Activated B cell treated with CpG ODN at 0.5 μM for 24 hours (primary cell): Measurements from ENCODE around the gene CPAMD8. TPM values are rescaled to one million over a fixed set of nuclear protein-coding genes. Genes with fewer than 3 reads are reported as not detected.

Experiments used
- ATAC-seq: fragments of 200-7000 bp; cut with Tn5 transposase; one replicate; pipeline ENCODE4 v1.10.0; 2021; ENCODE audit warnings: low read depth, mild to moderate bottlenecking, moderate library complexity
- CTCF ChIA-PET: fragments of 350-600 bp; sonication (Branson Sonifier 250); formaldehyde crosslinking; loops from one replicate; lab custom pipeline; 2021; ENCODE audit warnings: antibody characterized with exemption; lab: Charles Lee
- POLR2A ChIA-PET: fragments of 350-600 bp; sonication (Branson Sonifier 250); formaldehyde crosslinking; loops from one replicate; lab custom pipeline; 2021; ENCODE audit warnings: antibody characterized with exemption; lab: Charles Lee
- DNase-seq: peaks from one replicate; pipeline ENCODE4 v3.0.0; 2022
- H3K27ac Mint-ChIP-seq: one replicate; pipeline ENCODE4 v1.8.0; 2020; ENCODE audit warnings: mixed read lengths
- H3K27me3 Mint-ChIP-seq: one replicate; pipeline ENCODE4 v1.8.0; 2021; ENCODE audit warnings: mixed read lengths
- H3K36me3 Mint-ChIP-seq: one replicate; pipeline ENCODE4 v1.8.0; 2021; ENCODE audit warnings: low read depth, mixed read lengths
- H3K4me1 Mint-ChIP-seq: one replicate; pipeline ENCODE4 v1.8.0; 2021; ENCODE audit warnings: mixed read lengths
- H3K4me3 Mint-ChIP-seq: one replicate; pipeline ENCODE4 v1.8.0; 2020; ENCODE audit warnings: mild to moderate bottlenecking, mixed read lengths
- H3K9me3 Mint-ChIP-seq: one replicate; pipeline ENCODE4 v1.8.0; 2020; ENCODE audit warnings: mixed read lengths
- CTCF ChIP-seq: fragments of 200-600 bp; IDR thresholded peaks from one replicate; pipeline ENCODE4 v1.8.0; 2022; ENCODE audit warnings: antibody characterized with exemption, mild to moderate bottlenecking
- intact Hi-C: fragments of 100-400 bp; cut with micrococcal nuclease; formaldehyde crosslinking; loops from one replicate; pipeline ENCODE4 v1.15.1; 2024
- total RNA-seq: library from RNA; stranded (reverse); gene quantifications from 2 replicates; pipeline ENCODE4 v1.2.3, GENCODE V29; 2022

The CPAMD8 gene
- total RNA-seq, 1 donor from 2014 or later, result 1.8 TPM

DNA sequence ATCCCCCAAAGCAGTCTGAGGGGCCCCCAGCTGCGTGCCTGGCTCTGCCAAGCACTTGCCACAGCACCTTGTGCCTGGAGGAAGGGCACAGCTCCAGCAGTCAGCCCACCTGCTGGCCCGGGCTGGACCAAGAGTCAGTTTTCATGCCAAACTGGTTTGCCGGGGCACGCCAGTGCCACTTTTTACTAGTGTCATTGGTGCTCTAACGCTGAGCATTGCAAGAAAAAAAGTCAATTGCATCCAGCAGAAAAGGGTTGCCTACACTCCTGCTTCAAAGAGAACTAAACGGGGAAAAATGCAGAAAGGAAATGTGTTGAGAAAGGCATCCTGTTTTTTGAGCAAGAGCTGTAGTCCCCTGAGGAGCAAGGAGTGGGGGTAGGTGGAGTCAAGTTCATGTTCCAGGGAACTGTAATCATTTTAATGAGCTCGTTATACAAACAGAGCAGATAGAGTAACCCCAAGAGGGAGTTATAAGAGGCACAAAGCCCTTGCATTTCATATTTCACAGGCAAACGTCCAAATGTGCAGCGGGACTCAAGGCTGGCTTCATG is 69.4 kb downstream of the CPAMD8 start:
- H3K36me3 Mint-ChIP-seq, result no peaks in the 10 kb centered on the region
- H3K27me3 Mint-ChIP-seq, result peaks cover 28% of the 10 kb centered on the region
- H3K9me3 Mint-ChIP-seq, result peaks cover 10% of the 10 kb centered on the region
- CTCF ChIA-PET, result no interaction called here
- TF ChIP-seq CTCF, result no peak
- no peak for DNase-seq
- intact Hi-C loops, result no loop called here
- POLR2A ChIA-PET, result interaction anchor here (0.8 kb wide), 1 partner anchor 18 kb away, joined by 3 read pairs; no protein-coding TSS in a partner anchor
- H3K27ac Mint-ChIP-seq, result no peak overlapping the region
- ATAC-seq, result no peak
- peaks cover 13% of the 10 kb centered on the region for H3K4me1 Mint-ChIP-seq
- no peak overlapping the region for H3K4me3 Mint-ChIP-seq

GRCh38 chr19:16955161-16955560 is 71.4 kb downstream of the CPAMD8 start:
- no peak overlapping the region for H3K27ac Mint-ChIP-seq
- no peaks in the 10 kb centered on the region for H3K36me3 Mint-ChIP-seq
- H3K27me3 Mint-ChIP-seq, result peaks cover 22% of the 10 kb centered on the region
- TF ChIP-seq CTCF, result no peak
- intact Hi-C loops, result no loop called here
- DNase-seq, result no peak
- ATAC-seq, result no peak
- peaks cover 10% of the 10 kb centered on the region for H3K9me3 Mint-ChIP-seq
- no peak overlapping the region for H3K4me3 Mint-ChIP-seq
- ChIA-PET POLR2A (no interaction called here), CTCF (no interaction called here)
- peaks cover 13% of the 10 kb centered on the region for H3K4me1 Mint-ChIP-seq

GRCh38 chr19:16952046-16952445 is 74.6 kb downstream of the CPAMD8 start:
- POLR2A ChIA-PET, result no interaction called here
- intact Hi-C loops, result no loop called here
- DNase-seq (no peak), ATAC-seq (no peak)
- no peaks in the 10 kb centered on the region for H3K36me3 Mint-ChIP-seq
- H3K9me3 Mint-ChIP-seq, result peaks cover 6% of the 10 kb centered on the region
- no peak for TF ChIP-seq CTCF
- H3K27ac Mint-ChIP-seq, result no peak overlapping the region
- H3K27me3 Mint-ChIP-seq, result peaks cover 25% of the 10 kb centered on the region
- CTCF ChIA-PET, result no interaction called here
- no peak overlapping the region for H3K4me3 Mint-ChIP-seq
- H3K4me1 Mint-ChIP-seq, result no peaks in the 10 kb centered on the region

DNA sequence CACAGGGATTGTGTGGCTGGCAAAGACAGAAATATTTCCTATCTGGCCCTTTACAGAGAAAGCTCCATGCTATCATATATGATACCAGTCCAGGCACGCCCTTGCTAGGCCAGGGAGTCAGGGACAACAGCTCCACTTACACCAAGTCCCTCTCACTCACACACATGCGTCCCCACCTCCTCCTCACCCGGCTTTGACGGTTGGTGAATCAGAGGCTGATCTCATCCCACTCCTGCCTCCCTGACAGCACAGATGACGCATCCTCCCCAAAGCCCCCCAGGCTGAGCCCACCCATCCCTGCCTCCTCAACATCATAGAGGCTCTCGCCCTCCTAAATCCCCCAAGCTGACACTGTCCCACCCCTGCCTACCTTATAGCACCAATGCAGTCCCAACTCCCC is 75.1 kb downstream of the CPAMD8 start:
- no peak for ATAC-seq
- Mint-ChIP-seq H3K4me3 (no peak overlapping the region), H3K27ac (no peak overlapping the region), H3K4me1 (no peaks in the 10 kb centered on the region), H3K36me3 (no peaks in the 10 kb centered on the region), H3K9me3 (peaks cover 6% of the 10 kb centered on the region), H3K27me3 (peaks cover 25% of the 10 kb centered on the region)
- CTCF ChIA-PET, result no interaction called here
- POLR2A ChIA-PET, result no interaction called here
- no peak for DNase-seq
- TF ChIP-seq CTCF, result no peak
- intact Hi-C loops, result no loop called here

DNA sequence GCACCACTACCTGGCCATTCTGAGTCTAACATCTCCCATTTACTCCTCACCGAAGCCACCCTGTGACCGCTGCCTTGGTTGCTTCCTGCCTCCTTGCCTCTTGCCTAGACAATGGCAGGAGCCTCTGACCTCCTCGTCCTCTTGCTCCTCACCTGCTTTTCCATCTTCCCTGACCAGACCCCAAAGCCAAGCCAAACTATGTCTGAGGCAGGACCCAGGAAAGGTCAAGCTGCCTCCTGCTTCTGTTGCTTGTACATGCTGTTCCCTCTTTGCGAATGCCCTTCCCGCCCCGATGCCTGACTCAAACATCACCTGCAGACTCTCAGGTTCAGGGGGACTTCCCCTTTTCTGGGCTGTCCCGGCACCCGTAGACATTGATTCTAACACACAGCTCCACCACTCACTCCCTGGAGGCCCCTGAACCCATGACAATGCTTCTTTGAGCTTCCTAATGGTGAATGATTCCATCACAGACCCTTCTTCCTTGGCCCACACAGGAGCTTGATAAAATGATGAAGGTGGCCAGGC is 77.0 kb downstream of the CPAMD8 start:
- Mint-ChIP-seq H3K4me1 (no peaks in the 10 kb centered on the region), H3K4me3 (no peak overlapping the region), H3K9me3 (peaks cover 6% of the 10 kb centered on the region), H3K27ac (no peak overlapping the region), H3K27me3 (peaks cover 19% of the 10 kb centered on the region), H3K36me3 (no peaks in the 10 kb centered on the region)
- ChIA-PET POLR2A (no interaction called here), CTCF (no interaction called here)
- ATAC-seq (no peak), DNase-seq (no peak)
- intact Hi-C loops, result no loop called here
- no peak for TF ChIP-seq CTCF
